Measurements from ENCODE around the gene ACBD6.

Gene ACBD6

GRCh38 chr1:180366371-180367068 is 135.9 kb downstream of the ACBD6 start:
- no peak for TF ChIP-seq TAF1 (IDR thresholded peaks at IDR 0.05; ENCODE audit: borderline replicate concordance, insufficient read depth, low read length)
- no peak for TF ChIP-seq FOXP2 (optimal IDR thresholded peaks at IDR 0.05; ENCODE audit: borderline replicate concordance, extremely low read depth, extremely low read length, insufficient read depth)
- TF ChIP-seq SIN3A (IDR thresholded peaks at IDR 0.05; ENCODE audit: borderline replicate concordance, insufficient read depth, low read length), result no peak
- TF ChIP-seq REST (IDR thresholded peaks at IDR 0.05; ENCODE audit: insufficient read depth in 1 of 2, low read depth in 2 of 2, low read length in 2 of 2), result no peak

- TF ChIP-seq FOXP2 (optimal IDR thresholded peaks at IDR 0.05; ENCODE audit: borderline replicate concordance, extremely low read depth, extremely low read length, insufficient read depth) (no peak), REST (IDR thresholded peaks at IDR 0.05; ENCODE audit: insufficient read depth in 1 of 2, low read depth in 2 of 2, low read length in 2 of 2) (no peak), TAF1 (IDR thresholded peaks at IDR 0.05; ENCODE audit: borderline replicate concordance, insufficient read depth, low read length) (no peak), POLR2AphosphoS5 (IDR thresholded peaks at IDR 0.05; ENCODE audit: low read depth, low read length) (no peak)
Observed at GRCh38 chr1:180365039-180365438, 137.3 kb downstream of the ACBD6 start.

- no peak for TF ChIP-seq FOXP2 (optimal IDR thresholded peaks at IDR 0.05; ENCODE audit: borderline replicate concordance, extremely low read depth, extremely low read length, insufficient read depth)
- no peak for TF ChIP-seq SIN3A (IDR thresholded peaks at IDR 0.05; ENCODE audit: borderline replicate concordance, insufficient read depth, low read length)
- no peak for TF ChIP-seq TAF1 (IDR thresholded peaks at IDR 0.05; ENCODE audit: borderline replicate concordance, insufficient read depth, low read length)
- TF ChIP-seq REST (IDR thresholded peaks at IDR 0.05; ENCODE audit: insufficient read depth in 1 of 2, low read depth in 2 of 2, low read length in 2 of 2), result no peak
- no peak for TF ChIP-seq POLR2AphosphoS5 (IDR thresholded peaks at IDR 0.05; ENCODE audit: low read depth, low read length)
Observed at GRCh38 chr1:180363246-180363995, 139.0 kb downstream of the ACBD6 start.

GRCh38 chr1:180360333-180361075 is 141.9 kb downstream of the ACBD6 start:
- TF ChIP-seq FOXP2 (optimal IDR thresholded peaks at IDR 0.05; ENCODE audit: borderline replicate concordance, extremely low read depth, extremely low read length, insufficient read depth) (no peak), POLR2AphosphoS5 (IDR thresholded peaks at IDR 0.05; ENCODE audit: low read depth, low read length) (no peak), TAF1 (IDR thresholded peaks at IDR 0.05; ENCODE audit: borderline replicate concordance, insufficient read depth, low read length) (no peak), REST (IDR thresholded peaks at IDR 0.05; ENCODE audit: insufficient read depth in 1 of 2, low read depth in 2 of 2, low read length in 2 of 2) (no peak), SIN3A (IDR thresholded peaks at IDR 0.05; ENCODE audit: borderline replicate concordance, insufficient read depth, low read length) (no peak)
